HepG2 (cell line): ENCODE measurements around the gene ZSCAN2. TPM values are rescaled to one million over a fixed set of nuclear protein-coding genes. Genes with fewer than 3 reads are reported as not detected.

Experiments used
- ATAC-seq: fragments of 200-7000 bp; cut with Tn5 transposase; 3 replicates; pipeline ENCODE4 v1.9.1; 2020; ENCODE audit warnings: mild to moderate bottlenecking, moderate library complexity
- BruUV-seq: library from RNA; stranded (reverse); fragments of 400-500 nt; replicated peaks from 2 replicates; lab custom pipeline; 2021; lab: Mats Ljungman, UMichigan
- CTCF ChIA-PET: fragments of 300-600 bp; formaldehyde crosslinking; extraction: SDS; loops from one replicate; lab custom pipeline; 2021; ENCODE audit warnings: low total read pairs, inconsistent platforms, low intra/inter-chr PET ratio; lab: Yijun Ruan, JAX
- POLR2A ChIA-PET: fragments of 350-600 bp; sonication (Branson Sonifier 250); formaldehyde crosslinking; loops from one replicate; lab custom pipeline; 2020; ENCODE audit warnings: antibody characterized with exemption, inconsistent platforms; lab: Yijun Ruan, JAX
- DNase-seq: peaks from one replicate; pipeline ENCODE4 v3.0.0-alpha.2; 2015; ENCODE audit warnings: low spot score
- FAIRE-seq: peaks from 3 replicates; lab custom pipeline; 2011; peaks lifted over from hg19 to GRCh38; lab: Jason Lieb, UNC
- H2AFZ ChIP-seq: one replicate; pipeline ENCODE4 v1.6.1; 2011; ENCODE audit warnings: low read length, inconsistent platforms
- H3K27ac ChIP-seq: fragments of 300-600 bp; 3 replicates; pipeline ENCODE4 v1.8.0; 2011; ENCODE audit warnings: mixed run types, mild to moderate bottlenecking, mixed read lengths, low read length, inconsistent platforms; ENCODE audit not compliant: insufficient read depth; ENCODE audit errors: extremely low read length
- H3K27me3 ChIP-seq, 2 experiments: fragments of 200-600 bp in 1 of 2; 2 replicates in 1 of 2; 3 replicates in 1 of 2; pipeline versions ENCODE4 v1.6.0 to v1.8.0; 2011; ENCODE audit warnings: low read length in 2 of 2, mild to moderate bottlenecking in 2 of 2, moderate library complexity in 2 of 2, inconsistent platforms in 1 of 2; ENCODE audit not compliant: insufficient read depth in 2 of 2, control insufficient read depth in 1 of 2
- H3K36me3 ChIP-seq, 2 experiments: fragments of 200-600 bp in 1 of 2; replicated peaks in 1 of 2; 2 replicates in 1 of 2; 3 replicates in 1 of 2; pipeline versions ENCODE4 v1.5.1 to v1.8.0; 2011; ENCODE audit warnings: low read length in 2 of 2, inconsistent platforms in 1 of 2; ENCODE audit not compliant: insufficient read depth in 2 of 2, control insufficient read depth in 1 of 2
- H3K4me1 ChIP-seq: 2 replicates; pipeline ENCODE4 v1.5.1; 2012; ENCODE audit warnings: low read length, inconsistent platforms; ENCODE audit not compliant: insufficient read depth
- H3K4me2 ChIP-seq: 2 replicates; pipeline ENCODE4 v1.6.0; 2011; ENCODE audit warnings: low read depth, low read length, inconsistent platforms
- H3K4me3 ChIP-seq, 3 experiments: fragments of 200-600 bp in 1 of 3; sonication (generic), shearing (Covaris generic) in 1 of 3; replicated peaks in 1 of 3; 2 replicates each; pipeline ENCODE4 v1.5.1; 2011 to 2016; ENCODE audit warnings: low read length in 3 of 3, inconsistent platforms in 2 of 3, low read depth in 2 of 3, mild to moderate bottlenecking in 2 of 3, control low read depth in 1 of 3, mixed read lengths in 1 of 3; ENCODE audit not compliant: insufficient read depth in 1 of 3
- H3K79me2 ChIP-seq: one replicate; pipeline ENCODE4 v1.6.1; 2011; ENCODE audit warnings: low read length, inconsistent platforms; ENCODE audit not compliant: insufficient read depth
- H3K9ac ChIP-seq: 2 replicates; pipeline ENCODE4 v1.6.0; 2011; ENCODE audit warnings: mild to moderate bottlenecking, low read depth, low read length, inconsistent platforms; ENCODE audit not compliant: insufficient read depth
- H3K9me3 ChIP-seq: 2 replicates; pipeline ENCODE4 v1.5.1; 2012; ENCODE audit warnings: mild to moderate bottlenecking, low read length
- H4K20me1 ChIP-seq: 2 replicates; pipeline ENCODE4 v1.6.0; 2011; ENCODE audit warnings: inconsistent platforms, mild to moderate bottlenecking, low read length, moderate library complexity; ENCODE audit not compliant: insufficient read depth
- HNRNPH1 ChIP-seq: fragments of 200-400 bp; formaldehyde crosslinking; optimal IDR thresholded peaks from 2 replicates; pipeline ENCODE3; 2017; ENCODE audit warnings: mild to moderate bottlenecking, low read depth, low read length
- IRF1 ChIP-seq: sonication (generic); formaldehyde crosslinking; IDR thresholded peaks from 2 replicates; pipeline ENCODE4 v1.4.0; 2020; ENCODE audit warnings: low read depth, mild to moderate bottlenecking, missing genetic modification reagents
- PAF1 ChIP-seq: IDR thresholded peaks from 2 replicates; pipeline ENCODE4 v1.6.1; 2016; ENCODE audit warnings: missing genetic modification reagents, missing compliant biosample characterization
- SAP130 ChIP-seq: IDR thresholded peaks from 2 replicates; pipeline ENCODE4 v1.6.1; 2016; ENCODE audit warnings: low read depth
- SCMH1 ChIP-seq: sonication (generic); formaldehyde crosslinking; IDR thresholded peaks from 2 replicates; pipeline ENCODE4 v1.9.0; 2021; ENCODE audit warnings: missing genetic modification reagents, mild to moderate bottlenecking, borderline replicate concordance
- SNAI1 ChIP-seq: sonication (generic); formaldehyde crosslinking; IDR thresholded peaks from 2 replicates; pipeline ENCODE4 v1.5.0; 2020; ENCODE audit warnings: mild to moderate bottlenecking, missing genetic modification reagents, borderline replicate concordance
- ZFP90 ChIP-seq: sonication (generic); formaldehyde crosslinking; IDR thresholded peaks from 2 replicates; pipeline ENCODE4 v1.8.0; 2022; ENCODE audit warnings: missing genetic modification reagents, mild to moderate bottlenecking, inconsistent platforms, borderline replicate concordance
- ZFY ChIP-seq: sonication (generic); formaldehyde crosslinking; IDR thresholded peaks from 2 replicates; pipeline ENCODE4 v1.4.0; 2020; ENCODE audit warnings: missing genetic modification reagents
- ZNF34 ChIP-seq: sonication (generic); formaldehyde crosslinking; IDR thresholded peaks from 2 replicates; pipeline ENCODE4 v1.4.0; 2020; ENCODE audit warnings: mild to moderate bottlenecking, missing genetic modification reagents, borderline replicate concordance
- ZNF607 ChIP-seq: sonication (generic); formaldehyde crosslinking; IDR thresholded peaks from 2 replicates; pipeline ENCODE4 v1.5.1; 2020; ENCODE audit warnings: missing genetic modification reagents, mild to moderate bottlenecking, borderline replicate concordance
- ZNF644 ChIP-seq: IDR thresholded peaks from 2 replicates; pipeline ENCODE4 v1.6.1; 2016; ENCODE audit warnings: low read depth
- WGBS: methylation state at CpG from one replicate; pipeline ENCODE4 v1.1.6; 2017; ENCODE audit warnings: low lambda C conversion rate; 5-methylcytosine and 5-hydroxymethylcytosine counted together
- in situ Hi-C: cut with HindIII; loops from 2 replicates; pipeline ENCODE4 v1.10.0; 2017; ENCODE audit warnings: low pct_unique_long_range_greater_than_20kb; ENCODE audit not compliant: extremely low pct_ligation_motif_present
- intact Hi-C: fragments of 100-400 bp; cut with micrococcal nuclease; formaldehyde crosslinking; loops from one replicate; pipeline ENCODE4 v1.10.0; 2022; ENCODE audit not compliant: unreplicated experiment
- polyA plus RNA-seq, 8 experiments: library from polyadenylated mRNA; depleted of rRNA in 3 of 8; stranded (reverse) in 7 of 8; unstranded in 1 of 8; fragments of >200 nt; fragmentation: Illumina TruSeq in 4 of 8; extraction: Trizol in 4 of 8; gene quantifications; 2 replicates each; pipeline versions ENCODE4 v1.2.1 to v1.2.3, GENCODE V29; 2011 to 2016; ENCODE audit warnings: low read depth in 4 of 8, missing spikeins in 1 of 8, mixed read lengths in 1 of 8; ENCODE audit not compliant: insufficient read depth in 1 of 8
- total RNA-seq, 5 experiments: library from RNA; depleted of rRNA; stranded (reverse); fragments of >200 nt; fragmentation: Illumina TruSeq; extraction: Trizol; gene quantifications; 2 replicates each; pipeline ENCODE4 v1.2.3, GENCODE V29; 2016; ENCODE audit warnings: low read depth in 1 of 5

ZSCAN2 gene
- total and polyA plus RNA-seq, 2 of the 13 experiments (the other 11 are each of a cell fraction or from before 2014, with no cell fraction given): 11.4 to 21.5 TPM

GRCh38 chr15:84586696-84587095, 14.1 kb upstream of the ZSCAN2 start:
- H4K20me1 ChIP-seq: no peaks in the 10 kb centered on the region
- H2AFZ ChIP-seq: no peak overlapping the region
- intact Hi-C loops (loop anchor here (5.0 kb wide), 1 partner anchor 341 kb away; no protein-coding TSS in a partner anchor), in situ Hi-C loops (loop anchor here (5.0 to 10.0 kb wide), 2 partner anchors 71 to 238 kb away; partner anchors contain the start of gene NMB)
- H3K36me3 ChIP-seq: no peaks in the 10 kb centered on the region
- H3K4me2 ChIP-seq: peak overlapping the region; percentile 36
- no peak overlapping the region for H3K4me3 ChIP-seq
- 14% methylated on average over 6 of the region's 6 CpGs for WGBS
- no peaks in the 10 kb centered on the region for H3K79me2 ChIP-seq
- FAIRE-seq: no peak
- DNase-seq: no peak
- no peaks in the 10 kb centered on the region for H3K9me3 ChIP-seq
- no TSS peak for BruUV-seq
- no peak overlapping the region for H3K27ac ChIP-seq
- ChIA-PET CTCF (no interaction called here), POLR2A (no interaction called here)
- H3K9ac ChIP-seq: no peak overlapping the region
- no peak for ATAC-seq
- H3K4me1 ChIP-seq: peaks cover 31% of the 10 kb centered on the region
- no peak for TF ChIP-seq SCMH1
- TF ChIP-seq SAP130 (CRISPR knock-in tag): no peak
- no peak for TF ChIP-seq SNAI1 (CRISPR knock-in tag)
- no peak for TF ChIP-seq ZFP90
- no peak for TF ChIP-seq IRF1
- no peak for TF ChIP-seq PAF1 (CRISPR knock-in tag)
- no peak for TF ChIP-seq HNRNPH1
- TF ChIP-seq ZNF607: no peak
- TF ChIP-seq ZNF644 (CRISPR knock-in tag): no peak
- TF ChIP-seq ZFY (CRISPR knock-in tag): no peak
- no peak for TF ChIP-seq ZNF34 (CRISPR knock-in tag)
- H3K27me3 ChIP-seq: no peaks in the 10 kb centered on the region; a peak in 2 of 5 replicates
